WTC11 (cell line): ENCODE measurements around the gene DHX29. TPM values are rescaled to one million over a fixed set of nuclear protein-coding genes. Genes with fewer than 3 reads are reported as not detected.

ENCODE experiments used
- ATAC-seq: fragments of 200-7000 bp; cut with Tn5 transposase; 2 replicates; pipeline ENCODE4 v1.10.0; 2021; ENCODE audit warnings: mild to moderate bottlenecking, moderate library complexity
- CTCF ChIA-PET: fragments of 300-600 bp; sonication (Branson Sonifier 250); formaldehyde crosslinking; loops from one replicate; lab custom pipeline; 2021; ENCODE audit warnings: antibody characterized with exemption; lab: Charles Lee
- POLR2A ChIA-PET: fragments of 350-600 bp; sonication (Branson Sonifier 250); formaldehyde crosslinking; loops from one replicate; lab custom pipeline; 2021; ENCODE audit warnings: antibody characterized with exemption; lab: Charles Lee
- DNase-seq: peaks from one replicate; pipeline ENCODE4 v3.0.0; 2021; ENCODE audit warnings: low spot score
- H3K27ac Mint-ChIP-seq: 2 replicates; pipeline ENCODE4 v1.8.0; 2021; ENCODE audit warnings: mixed read lengths
- H3K27me3 Mint-ChIP-seq: 2 replicates; pipeline ENCODE4 v1.8.0; 2021; ENCODE audit warnings: low read depth, mild to moderate bottlenecking, moderate library complexity, mixed read lengths
- H3K36me3 Mint-ChIP-seq: 2 replicates; pipeline ENCODE4 v1.8.0; 2021; ENCODE audit warnings: mixed read lengths
- H3K4me1 Mint-ChIP-seq: 2 replicates; pipeline ENCODE4 v1.8.0; 2022; ENCODE audit warnings: mixed read lengths
- H3K4me3 Mint-ChIP-seq: 2 replicates; pipeline ENCODE4 v1.8.0; 2021; ENCODE audit warnings: mild to moderate bottlenecking, moderate library complexity, mixed read lengths
- H3K9me3 Mint-ChIP-seq: 2 replicates; pipeline ENCODE4 v1.8.0; 2021; ENCODE audit warnings: mixed read lengths
- ELF4 ChIP-seq: sonication (generic); formaldehyde crosslinking; IDR thresholded peaks from 2 replicates; pipeline ENCODE4 v1.8.1; 2022; ENCODE audit warnings: low read depth, mild to moderate bottlenecking, moderate library complexity, missing genetic modification reagents
- FOXK1 ChIP-seq: sonication (generic); formaldehyde crosslinking; IDR thresholded peaks from 2 replicates; pipeline ENCODE4 v1.8.0; 2022; ENCODE audit warnings: mild to moderate bottlenecking, moderate library complexity, missing genetic modification reagents
- GTF2I ChIP-seq: fragments of 250-450 bp; sonication (Bioruptor Pico); conservative IDR thresholded peaks from 2 replicates; pipeline ENCODE4 v1.4.0; 2021; ENCODE audit warnings: mild to moderate bottlenecking
- JAZF1 ChIP-seq: fragments of 250-450 bp; sonication (Bioruptor Pico); IDR thresholded peaks from 2 replicates; pipeline ENCODE4 v1.9.0; 2021; ENCODE audit warnings: moderate library complexity, mild to moderate bottlenecking, inconsistent platforms
- JUN ChIP-seq: sonication (generic); formaldehyde crosslinking; IDR thresholded peaks from 2 replicates; pipeline ENCODE4 v1.8.0; 2023; ENCODE audit warnings: mild to moderate bottlenecking, missing genetic modification reagents
- MXD4 ChIP-seq: fragments of 250-450 bp; sonication (Bioruptor Pico); IDR thresholded peaks from 2 replicates; pipeline ENCODE4 v1.8.0; 2021; ENCODE audit warnings: mild to moderate bottlenecking, moderate library complexity, borderline replicate concordance
- NFE2L1 ChIP-seq: sonication (generic); formaldehyde crosslinking; IDR thresholded peaks from 2 replicates; pipeline ENCODE4 v1.8.1; 2023; ENCODE audit warnings: missing genetic modification reagents
- NR2C2 ChIP-seq: sonication (generic); formaldehyde crosslinking; IDR thresholded peaks from 2 replicates; pipeline ENCODE4 v1.8.0; 2022; ENCODE audit warnings: mild to moderate bottlenecking, missing genetic modification reagents
- RORB ChIP-seq: fragments of 250-450 bp; sonication (Bioruptor Pico); IDR thresholded peaks from 2 replicates; pipeline ENCODE4 v1.9.0; 2021; ENCODE audit warnings: mild to moderate bottlenecking
- TP53 ChIP-seq: sonication (generic); formaldehyde crosslinking; IDR thresholded peaks from 2 replicates; pipeline ENCODE4 v1.8.1; 2023; ENCODE audit warnings: mild to moderate bottlenecking, missing genetic modification reagents
- ZNF219 ChIP-seq: sonication (generic); formaldehyde crosslinking; IDR thresholded peaks from 2 replicates; pipeline ENCODE4 v1.8.0; 2023; ENCODE audit warnings: missing genetic modification reagents, mild to moderate bottlenecking, borderline replicate concordance
- total RNA-seq: library from RNA; stranded (reverse); gene quantifications from 3 replicates; pipeline ENCODE4 v1.2.3, GENCODE V29; 2021
- TF ChIP-seq, protein P1 (sequence below): sonication (generic); formaldehyde crosslinking; IDR thresholded peaks from 2 replicates; pipeline ENCODE4 v1.8.1; 2023; ENCODE audit warnings: mild to moderate bottlenecking, missing genetic modification reagents, moderate library complexity
- TF ChIP-seq, protein P2 (sequence below): sonication (generic); formaldehyde crosslinking; IDR thresholded peaks from 2 replicates; pipeline ENCODE4 v1.8.0; 2022; ENCODE audit warnings: mild to moderate bottlenecking, missing genetic modification reagents
- TF ChIP-seq, protein P3 (sequence below): sonication (generic); formaldehyde crosslinking; conservative IDR thresholded peaks from 2 replicates; pipeline ENCODE4 v1.8.1; 2022; ENCODE audit warnings: mild to moderate bottlenecking, missing genetic modification reagents
- TF ChIP-seq, protein P4 (sequence below): fragments of 250-450 bp; sonication (Bioruptor Pico); conservative IDR thresholded peaks from 2 replicates; pipeline ENCODE4 v1.9.0; 2021; ENCODE audit warnings: mild to moderate bottlenecking
- TF ChIP-seq, protein P5 (sequence below): sonication (generic); formaldehyde crosslinking; IDR thresholded peaks from 2 replicates; pipeline ENCODE4 v1.8.1; 2022; ENCODE audit warnings: mild to moderate bottlenecking, missing genetic modification reagents, moderate library complexity, borderline replicate concordance
- TF ChIP-seq, protein P6 (sequence below): sonication (generic); formaldehyde crosslinking; IDR thresholded peaks from 2 replicates; pipeline ENCODE4 v1.8.0; 2023; ENCODE audit warnings: missing genetic modification reagents

Gene DHX29
- total RNA-seq, 1 experiment from 2014 or later, result 29.7 TPM

DNA sequence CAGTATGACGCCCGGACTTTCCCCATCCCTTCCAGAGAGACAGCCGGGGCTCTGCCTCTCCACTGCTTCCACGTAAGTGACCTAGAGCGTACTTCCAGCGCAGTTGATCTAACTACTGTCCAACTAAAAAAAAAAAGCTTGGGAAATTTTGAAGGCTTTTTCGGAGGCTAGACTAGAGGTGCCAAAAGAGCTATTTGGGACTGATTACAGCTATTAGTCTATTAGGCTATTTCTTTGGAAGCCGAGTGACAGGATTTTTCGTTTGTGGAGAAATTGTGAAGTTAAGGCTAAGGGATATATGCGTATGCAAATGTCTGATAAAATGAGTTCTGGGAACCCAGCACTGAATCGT lies 75.6 kb downstream of the DHX29 start:
- CTCF ChIA-PET, result interaction anchor here (0.6 to 4.7 kb wide), 6 partner anchors 8 to 72 kb away, joined by 3 to 48 read pairs (median 10); partner anchors contain the start of gene CDC20B
- DNase-seq (no peak), ATAC-seq (no peak)
- Mint-ChIP-seq H3K4me3 (peak overlapping the region; percentile 86), H3K27me3 (peaks cover 98% of the 10 kb centered on the region), H3K4me1 (peaks cover 35% of the 10 kb centered on the region), H3K36me3 (no peaks in the 10 kb centered on the region), H3K27ac (no peak overlapping the region), H3K9me3 (no peaks in the 10 kb centered on the region)
- POLR2A ChIA-PET, result interaction anchor here (1.0 to 2.1 kb wide), 3 partner anchors 8 to 56 kb away, joined by 3 to 7 read pairs (median 7); no protein-coding TSS in a partner anchor
- TF ChIP-seq GTF2I (CRISPR knock-in tag), result no peak
- TF ChIP-seq, protein P1, sequence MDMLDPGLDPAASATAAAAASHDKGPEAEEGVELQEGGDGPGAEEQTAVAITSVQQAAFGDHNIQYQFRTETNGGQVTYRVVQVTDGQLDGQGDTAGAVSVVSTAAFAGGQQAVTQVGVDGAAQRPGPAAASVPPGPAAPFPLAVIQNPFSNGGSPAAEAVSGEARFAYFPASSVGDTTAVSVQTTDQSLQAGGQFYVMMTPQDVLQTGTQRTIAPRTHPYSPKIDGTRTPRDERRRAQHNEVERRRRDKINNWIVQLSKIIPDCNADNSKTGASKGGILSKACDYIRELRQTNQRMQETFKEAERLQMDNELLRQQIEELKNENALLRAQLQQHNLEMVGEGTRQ, result no peak
- TF ChIP-seq ELF4 (CRISPR knock-in tag), result no peak
- no peak for TF ChIP-seq NR2C2 (CRISPR knock-in tag)
- no peak for TF ChIP-seq RORB (CRISPR knock-in tag)
- no peak for TF ChIP-seq JUN (CRISPR knock-in tag)
- TF ChIP-seq NFE2L1, result no peak
- TF ChIP-seq, protein P2, sequence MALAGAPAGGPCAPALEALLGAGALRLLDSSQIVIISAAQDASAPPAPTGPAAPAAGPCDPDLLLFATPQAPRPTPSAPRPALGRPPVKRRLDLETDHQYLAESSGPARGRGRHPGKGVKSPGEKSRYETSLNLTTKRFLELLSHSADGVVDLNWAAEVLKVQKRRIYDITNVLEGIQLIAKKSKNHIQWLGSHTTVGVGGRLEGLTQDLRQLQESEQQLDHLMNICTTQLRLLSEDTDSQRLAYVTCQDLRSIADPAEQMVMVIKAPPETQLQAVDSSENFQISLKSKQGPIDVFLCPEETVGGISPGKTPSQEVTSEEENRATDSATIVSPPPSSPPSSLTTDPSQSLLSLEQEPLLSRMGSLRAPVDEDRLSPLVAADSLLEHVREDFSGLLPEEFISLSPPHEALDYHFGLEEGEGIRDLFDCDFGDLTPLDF (CRISPR knock-in tag), result no peak
- TF ChIP-seq JAZF1, result no peak
- no peak for TF ChIP-seq FOXK1 (CRISPR knock-in tag)
- TF ChIP-seq MXD4 (CRISPR knock-in tag), result no peak
- TF ChIP-seq, protein P3, sequence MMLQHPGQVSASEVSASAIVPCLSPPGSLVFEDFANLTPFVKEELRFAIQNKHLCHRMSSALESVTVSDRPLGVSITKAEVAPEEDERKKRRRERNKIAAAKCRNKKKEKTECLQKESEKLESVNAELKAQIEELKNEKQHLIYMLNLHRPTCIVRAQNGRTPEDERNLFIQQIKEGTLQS (CRISPR knock-in tag), result no peak
- TF ChIP-seq, protein P4, sequence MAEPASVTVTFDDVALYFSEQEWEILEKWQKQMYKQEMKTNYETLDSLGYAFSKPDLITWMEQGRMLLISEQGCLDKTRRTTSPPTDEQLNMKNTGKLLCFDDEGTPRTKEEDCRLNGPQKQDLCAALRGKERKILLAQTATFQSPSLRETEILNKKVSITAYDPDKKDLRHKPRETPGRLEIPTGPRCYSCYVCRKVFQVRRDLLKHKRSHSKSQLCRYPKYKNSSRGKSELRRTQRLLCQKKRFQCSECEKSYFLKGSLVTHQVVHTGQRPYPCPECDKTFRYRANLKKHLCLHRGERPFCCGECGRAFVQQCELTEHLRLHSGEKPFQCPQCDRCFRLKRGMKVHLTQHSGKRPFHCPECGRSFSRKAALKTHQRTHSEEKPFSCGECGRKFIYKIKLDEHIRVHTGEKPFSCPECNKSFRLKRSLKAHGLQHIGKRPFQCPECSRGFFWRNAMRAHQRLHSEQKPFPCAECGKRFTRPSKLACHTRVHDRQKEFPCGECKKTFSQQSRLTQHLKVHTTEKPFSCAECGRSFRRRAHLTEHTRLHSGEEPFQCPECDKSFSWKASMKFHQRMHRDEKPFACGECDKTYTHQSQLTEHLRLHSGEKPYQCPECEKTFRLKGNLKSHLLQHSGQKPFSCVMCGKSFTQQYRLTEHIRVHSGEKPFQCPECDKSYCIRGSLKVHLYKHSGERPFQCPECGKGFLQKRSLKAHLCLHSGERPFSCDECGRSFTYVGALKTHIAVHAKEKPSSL, result no peak
- no peak for TF ChIP-seq ZNF219
- TF ChIP-seq TP53 (CRISPR knock-in tag), result no peak
- TF ChIP-seq, protein P5, sequence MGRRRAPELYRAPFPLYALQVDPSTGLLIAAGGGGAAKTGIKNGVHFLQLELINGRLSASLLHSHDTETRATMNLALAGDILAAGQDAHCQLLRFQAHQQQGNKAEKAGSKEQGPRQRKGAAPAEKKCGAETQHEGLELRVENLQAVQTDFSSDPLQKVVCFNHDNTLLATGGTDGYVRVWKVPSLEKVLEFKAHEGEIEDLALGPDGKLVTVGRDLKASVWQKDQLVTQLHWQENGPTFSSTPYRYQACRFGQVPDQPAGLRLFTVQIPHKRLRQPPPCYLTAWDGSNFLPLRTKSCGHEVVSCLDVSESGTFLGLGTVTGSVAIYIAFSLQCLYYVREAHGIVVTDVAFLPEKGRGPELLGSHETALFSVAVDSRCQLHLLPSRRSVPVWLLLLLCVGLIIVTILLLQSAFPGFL (CRISPR knock-in tag), result no peak

DNA sequence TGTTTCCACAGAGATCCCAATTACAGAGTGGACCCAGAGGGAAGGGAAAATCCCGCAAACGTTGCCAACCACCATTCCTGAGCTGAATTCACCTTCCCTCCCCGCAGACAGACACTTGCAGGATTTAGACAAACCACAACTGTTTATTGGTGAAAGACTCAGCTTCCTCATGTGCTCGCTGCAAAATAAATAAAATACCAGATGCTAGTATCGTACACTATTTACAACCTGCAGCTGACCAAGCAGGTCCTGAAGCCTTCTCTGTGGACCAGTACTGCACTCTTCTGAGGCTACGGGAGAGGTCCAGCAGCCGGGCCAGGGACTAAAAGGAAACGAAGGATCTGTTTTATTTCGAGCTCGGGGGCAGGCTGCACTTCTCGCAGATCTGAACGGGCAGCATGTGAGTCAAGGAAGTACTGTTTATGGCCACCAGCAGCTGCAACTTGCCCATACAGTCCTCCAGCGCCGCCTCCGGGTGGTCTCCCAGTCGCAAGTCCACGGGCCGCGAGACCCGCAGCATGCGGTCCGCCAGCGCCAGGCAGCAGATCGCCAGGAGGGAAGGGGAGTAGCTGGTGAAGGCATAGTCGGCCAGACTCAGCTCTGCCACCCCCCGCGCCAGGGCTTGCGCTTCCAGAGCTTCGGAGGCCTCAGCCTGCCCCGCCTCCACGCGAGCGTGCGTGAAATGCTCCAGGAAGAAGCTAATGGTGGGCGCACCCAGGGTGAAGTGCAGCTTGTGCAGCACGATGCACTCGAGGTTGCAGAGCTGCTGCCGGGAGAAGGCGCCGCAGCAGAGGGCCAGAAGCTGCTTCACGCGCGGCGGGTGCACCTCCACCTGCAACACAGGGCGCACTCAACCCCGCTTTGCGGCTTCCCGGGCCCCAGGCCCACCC lies 76.2 kb downstream of the DHX29 start:
- H3K36me3 Mint-ChIP-seq, result no peaks in the 10 kb centered on the region
- DNase-seq, result peak; percentile 24
- no peaks in the 10 kb centered on the region for H3K9me3 Mint-ChIP-seq

More for the DNA sequence above, 76.2 kb downstream of the DHX29 start:
- H3K4me3 Mint-ChIP-seq, result peak overlapping the region; percentile 86
- H3K27ac Mint-ChIP-seq, result no peak overlapping the region
- H3K4me1 Mint-ChIP-seq, result peaks cover 36% of the 10 kb centered on the region
- ATAC-seq, result no peak
- TF ChIP-seq, protein P6, sequence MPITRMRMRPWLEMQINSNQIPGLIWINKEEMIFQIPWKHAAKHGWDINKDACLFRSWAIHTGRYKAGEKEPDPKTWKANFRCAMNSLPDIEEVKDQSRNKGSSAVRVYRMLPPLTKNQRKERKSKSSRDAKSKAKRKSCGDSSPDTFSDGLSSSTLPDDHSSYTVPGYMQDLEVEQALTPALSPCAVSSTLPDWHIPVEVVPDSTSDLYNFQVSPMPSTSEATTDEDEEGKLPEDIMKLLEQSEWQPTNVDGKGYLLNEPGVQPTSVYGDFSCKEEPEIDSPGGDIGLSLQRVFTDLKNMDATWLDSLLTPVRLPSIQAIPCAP (CRISPR knock-in tag), result no peak
- TF ChIP-seq, all 79 proteins: peak for 0
- POLR2A ChIA-PET, result interaction anchor here (1.0 to 2.1 kb wide), 3 partner anchors 8 to 55 kb away, joined by 3 to 7 read pairs (median 7); no protein-coding TSS in a partner anchor
- H3K27me3 Mint-ChIP-seq, result peaks cover 98% of the 10 kb centered on the region
- CTCF ChIA-PET, result interaction anchor here (1.2 to 4.7 kb wide), 5 partner anchors 8 to 59 kb away, joined by 3 to 48 read pairs (median 13); partner anchors contain the start of gene CDC20B
